OCI-LY7 (cell line): ENCODE results near the gene PDHX. TPM values are rescaled to one million over a fixed set of nuclear protein-coding genes. Genes with fewer than 3 reads are reported as not detected.

Experiments used
- BruUV-seq: library from RNA; stranded (reverse); fragments of 400-500 nt; replicated peaks from 2 replicates; lab custom pipeline; 2021; lab: Mats Ljungman, UMichigan
- CTCF ChIA-PET: fragments of 300-600 bp; sonication (Branson Sonifier 250); formaldehyde crosslinking; loops from one replicate; lab custom pipeline; 2022; ENCODE audit warnings: antibody characterized with exemption; ENCODE audit not compliant: unreplicated experiment; lab: Charles Lee
- POLR2A ChIA-PET: fragments of 300-600 bp; sonication (Branson Sonifier 250); formaldehyde crosslinking; loops from one replicate; lab custom pipeline; 2022; ENCODE audit warnings: antibody characterized with exemption; lab: Charles Lee
- DNase-seq: peaks from one replicate; pipeline ENCODE4 v3.0.0-alpha.2; 2015; ENCODE audit warnings: low spot score
- H2AFZ ChIP-seq: fragments of 200-600 bp; sonication (generic), shearing (Covaris generic); 2 replicates; pipeline ENCODE4 v1.6.1; 2014; ENCODE audit warnings: mild to moderate bottlenecking, antibody characterized with exemption, low read length, moderate library complexity
- H3K27ac ChIP-seq: fragments of 200-600 bp; sonication (generic); 2 replicates; pipeline ENCODE4 v1.5.1; 2014; ENCODE audit warnings: mixed run types, low read depth, mild to moderate bottlenecking, moderate library complexity, low read length, inconsistent platforms; ENCODE audit not compliant: poor library complexity, severe bottlenecking
- H3K36me3 ChIP-seq: fragments of 200-600 bp; sonication (generic); 2 replicates; pipeline ENCODE4 v1.6.1; 2014; ENCODE audit warnings: mild to moderate bottlenecking, antibody characterized with exemption, low read length, moderate library complexity, mixed read lengths; ENCODE audit not compliant: insufficient read depth
- H3K4me1 ChIP-seq: fragments of 200-600 bp; sonication (generic); 2 replicates; pipeline ENCODE4 v1.5.1; 2014; ENCODE audit warnings: mild to moderate bottlenecking, low read length; ENCODE audit not compliant: insufficient read depth, poor library complexity, severe bottlenecking
- H3K4me2 ChIP-seq: fragments of 200-600 bp; sonication (generic); 2 replicates; pipeline ENCODE4 v1.6.1; 2014; ENCODE audit warnings: mild to moderate bottlenecking, low read length
- H3K4me3 ChIP-seq: fragments of 200-600 bp; sonication (generic); 2 replicates; pipeline ENCODE4 v1.5.1; 2014; ENCODE audit warnings: mild to moderate bottlenecking, low read depth, low read length; ENCODE audit not compliant: poor library complexity, severe bottlenecking
- H3K79me2 ChIP-seq: fragments of 200-600 bp; sonication (generic); 2 replicates; pipeline ENCODE4 v1.6.1; 2016; ENCODE audit warnings: low read depth, mild to moderate bottlenecking, low read length, moderate library complexity, mixed read lengths; ENCODE audit not compliant: insufficient read depth
- H3K9me2 ChIP-seq: fragments of 200-600 bp; sonication (generic); 2 replicates; pipeline ENCODE4 v1.6.1; 2016; ENCODE audit warnings: mild to moderate bottlenecking, low read length, mixed read lengths; ENCODE audit not compliant: insufficient read depth
- H3K9me3 ChIP-seq: fragments of 200-600 bp; sonication (generic); 2 replicates; pipeline ENCODE4 v1.6.1; 2014; ENCODE audit warnings: mild to moderate bottlenecking, mixed run types, low read length, mixed read lengths
- H4K20me1 ChIP-seq: fragments of 200-600 bp; sonication (generic); 2 replicates; pipeline ENCODE4 v1.6.1; 2014; ENCODE audit warnings: mild to moderate bottlenecking, antibody characterized with exemption, low read length, moderate library complexity, mixed read lengths; ENCODE audit not compliant: insufficient read depth
- EZH2phosphoT487 ChIP-seq: fragments of 200-600 bp; sonication (generic); IDR thresholded peaks from 2 replicates; pipeline ENCODE4 v1.6.1; 2018; ENCODE audit warnings: low read depth, borderline replicate concordance, mild to moderate bottlenecking, mixed run types, antibody characterized with exemption, low read length, moderate library complexity, mixed read lengths
- intact Hi-C: fragments of 100-400 bp; cut with micrococcal nuclease; formaldehyde crosslinking; loops from one replicate; pipeline ENCODE4 v1.10.0; 2022; ENCODE audit not compliant: unreplicated experiment
- total RNA-seq, 2 experiments: library from RNA; depleted of rRNA in 1 of 2; stranded (reverse); fragments of >200 nt in 1 of 2; shearing (Covaris generic) in 1 of 2; gene quantifications; 2 replicates each; pipeline ENCODE4 v1.2.3, GENCODE V29; 2014 to 2022
- TF ChIP-seq, protein P1 (sequence below): fragments of 200-600 bp; sonication (generic); conservative IDR thresholded peaks from 2 replicates; pipeline ENCODE4 v1.5.1; 2014; ENCODE audit warnings: mild to moderate bottlenecking, antibody characterized with exemption, low read length, moderate library complexity, mixed read lengths

The PDHX gene
- total RNA-seq, 2 experiments from 2014 or later: 18.0 to 50.9 TPM

DNA sequence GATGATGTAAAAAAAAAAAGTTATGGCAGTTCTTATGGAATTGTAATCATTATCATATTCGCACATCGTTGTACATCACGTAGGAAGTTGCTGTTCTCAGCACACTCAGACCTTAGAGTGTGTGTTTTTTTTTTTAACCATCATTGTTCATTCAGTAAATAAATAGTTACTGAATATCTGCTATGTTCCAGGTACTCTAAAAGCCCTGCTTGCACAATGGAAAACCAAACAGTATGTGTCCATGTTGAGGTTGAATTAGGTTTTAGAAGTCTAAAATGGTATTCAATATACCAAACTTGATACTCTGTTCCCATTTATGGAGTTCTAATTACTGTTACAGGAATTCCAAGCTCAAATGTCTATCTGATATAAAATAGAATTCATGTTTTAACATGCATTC, 41.2 kb downstream of the PDHX start:
- H4K20me1 ChIP-seq: no peaks in the 10 kb centered on the region
- intact Hi-C loops: no loop called here
- TF ChIP-seq, protein P1, sequence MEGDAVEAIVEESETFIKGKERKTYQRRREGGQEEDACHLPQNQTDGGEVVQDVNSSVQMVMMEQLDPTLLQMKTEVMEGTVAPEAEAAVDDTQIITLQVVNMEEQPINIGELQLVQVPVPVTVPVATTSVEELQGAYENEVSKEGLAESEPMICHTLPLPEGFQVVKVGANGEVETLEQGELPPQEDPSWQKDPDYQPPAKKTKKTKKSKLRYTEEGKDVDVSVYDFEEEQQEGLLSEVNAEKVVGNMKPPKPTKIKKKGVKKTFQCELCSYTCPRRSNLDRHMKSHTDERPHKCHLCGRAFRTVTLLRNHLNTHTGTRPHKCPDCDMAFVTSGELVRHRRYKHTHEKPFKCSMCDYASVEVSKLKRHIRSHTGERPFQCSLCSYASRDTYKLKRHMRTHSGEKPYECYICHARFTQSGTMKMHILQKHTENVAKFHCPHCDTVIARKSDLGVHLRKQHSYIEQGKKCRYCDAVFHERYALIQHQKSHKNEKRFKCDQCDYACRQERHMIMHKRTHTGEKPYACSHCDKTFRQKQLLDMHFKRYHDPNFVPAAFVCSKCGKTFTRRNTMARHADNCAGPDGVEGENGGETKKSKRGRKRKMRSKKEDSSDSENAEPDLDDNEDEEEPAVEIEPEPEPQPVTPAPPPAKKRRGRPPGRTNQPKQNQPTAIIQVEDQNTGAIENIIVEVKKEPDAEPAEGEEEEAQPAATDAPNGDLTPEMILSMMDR: no peak
- no peak for TF ChIP-seq EZH2phosphoT487
- POLR2A ChIA-PET: no interaction called here
- no peak for DNase-seq
- no peak overlapping the region for H3K4me3 ChIP-seq
- BruUV-seq: no TSS peak
- CTCF ChIA-PET: no interaction called here
- no peaks in the 10 kb centered on the region for H3K79me2 ChIP-seq
- H3K9me3 ChIP-seq: no peaks in the 10 kb centered on the region
- H3K4me1 ChIP-seq: no peaks in the 10 kb centered on the region
- no peak overlapping the region for H2AFZ ChIP-seq
- no peak overlapping the region for H3K27ac ChIP-seq
- no peak overlapping the region for H3K4me2 ChIP-seq
- no peaks in the 10 kb centered on the region; the same call in none of the 2 replicates for H3K36me3 ChIP-seq
- no peaks in the 10 kb centered on the region for H3K9me2 ChIP-seq

DNA sequence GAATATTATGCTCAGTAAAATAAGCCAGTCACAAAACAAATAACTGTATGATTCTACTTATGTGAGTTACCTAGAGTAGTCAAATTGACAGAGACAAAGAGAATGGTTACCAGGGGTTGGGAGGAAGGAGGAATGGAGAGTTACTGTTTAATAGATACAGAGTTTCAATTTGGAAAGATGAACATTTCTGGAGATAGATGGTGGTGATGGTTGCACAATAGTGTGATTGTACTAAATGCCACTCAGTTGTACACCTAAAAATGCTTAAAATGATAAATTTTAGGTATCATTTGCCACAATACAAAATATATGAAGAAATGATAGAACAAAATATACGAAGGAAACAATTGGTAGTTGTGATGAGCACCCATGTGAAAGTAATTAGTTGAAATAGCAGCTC, 43.4 kb downstream of the PDHX start:
- ChIA-PET CTCF (no interaction called here), POLR2A (interaction anchor here (0.6 to 1.3 kb wide), 3 partner anchors 11 to 224 kb away, joined by 3 read pairs; no protein-coding TSS in a partner anchor)
- no peaks in the 10 kb centered on the region; the same call in none of the 2 replicates for H3K36me3 ChIP-seq
- H3K4me3 ChIP-seq: no peak overlapping the region
- DNase-seq: no peak
- H3K9me2 ChIP-seq: no peaks in the 10 kb centered on the region
- H3K27ac ChIP-seq: no peak overlapping the region
- no peaks in the 10 kb centered on the region for H3K9me3 ChIP-seq
- H2AFZ ChIP-seq: no peak overlapping the region
- no TSS peak for BruUV-seq
- H4K20me1 ChIP-seq: no peaks in the 10 kb centered on the region
- no peak overlapping the region for H3K4me2 ChIP-seq
- H3K4me1 ChIP-seq: peaks cover 9% of the 10 kb centered on the region
- H3K79me2 ChIP-seq: no peaks in the 10 kb centered on the region
- TF ChIP-seq, protein P1: no peak
- TF ChIP-seq EZH2phosphoT487: no peak
- intact Hi-C loops: no loop called here

DNA sequence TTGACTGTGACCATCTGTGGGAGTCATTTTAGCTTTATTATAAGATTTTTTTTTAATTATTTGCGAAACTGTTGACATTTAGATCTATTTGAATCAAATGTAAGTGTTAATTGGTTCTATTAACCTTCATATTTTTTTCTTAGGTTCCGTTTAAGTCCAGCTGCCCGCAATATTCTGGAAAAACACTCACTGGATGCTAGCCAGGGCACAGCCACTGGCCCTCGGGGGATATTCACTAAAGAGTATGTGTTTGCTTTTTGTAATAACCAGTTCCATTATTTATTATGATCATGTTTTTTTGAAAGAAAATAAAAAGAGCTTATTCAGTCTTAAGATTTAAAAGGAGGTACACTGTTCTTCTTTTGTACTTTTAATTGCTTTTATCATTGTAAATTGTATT, 43.9 kb downstream of the PDHX start:
- no peak overlapping the region for H3K4me3 ChIP-seq
- peaks cover 9% of the 10 kb centered on the region for H3K4me1 ChIP-seq
- BruUV-seq: no TSS peak
- intact Hi-C loops: no loop called here
- no peaks in the 10 kb centered on the region for H4K20me1 ChIP-seq
- POLR2A ChIA-PET: interaction anchor here (0.6 to 1.3 kb wide), 4 partner anchors 12 to 1798 kb away, joined by 3 read pairs; no protein-coding TSS in a partner anchor
- no peaks in the 10 kb centered on the region; the same call in none of the 2 replicates for H3K36me3 ChIP-seq
- H3K27ac ChIP-seq: no peak overlapping the region
- no peak overlapping the region for H2AFZ ChIP-seq
- DNase-seq: no peak
- no peaks in the 10 kb centered on the region for H3K9me3 ChIP-seq
- H3K4me2 ChIP-seq: no peak overlapping the region
- no peaks in the 10 kb centered on the region for H3K9me2 ChIP-seq
- TF ChIP-seq, protein P1: no peak
- no peak for TF ChIP-seq EZH2phosphoT487
- CTCF ChIA-PET: no interaction called here
- no peaks in the 10 kb centered on the region for H3K79me2 ChIP-seq
